Ovary (tissue), 9 donors: ENCODE results near the gene C3. TPM values are rescaled to one million over a fixed set of nuclear protein-coding genes. Genes with fewer than 3 reads are reported as not detected.

Experiments used
- DNase-seq, 5 donors: peaks; one replicate each; pipeline ENCODE4 v3.0.0-alpha.2; 2019 to 2020
- H3K27ac ChIP-seq, 2 donors: fragments of 200-600 bp; one replicate each; pipeline versions ENCODE4 v1.5.1 to v1.8.0; 2019 to 2022
- H3K27me3 ChIP-seq: fragments of 200-600 bp; one replicate; pipeline ENCODE4 v1.8.0; 2022
- H3K36me3 ChIP-seq: fragments of 200-600 bp; sonication (generic); one replicate; pipeline ENCODE4 v1.5.1; 2019
- H3K4me1 ChIP-seq: one replicate; pipeline ENCODE4 v1.8.1; 2013; ENCODE audit warnings: mild to moderate bottlenecking, moderate library complexity; ENCODE audit not compliant: insufficient read depth
- H3K4me3 ChIP-seq: fragments of 200-600 bp; sonication (generic); one replicate; pipeline ENCODE4 v1.5.1; 2017
- H3K9me3 ChIP-seq, 2 donors: fragments of 200-600 bp in 1 of 2; sonication (generic) in 1 of 2; one replicate each; pipeline versions ENCODE4 v1.5.1 to v1.8.1; 2013 to 2019; ENCODE audit warnings: mild to moderate bottlenecking in 1 of 2, moderate library complexity in 1 of 2
- CTCF ChIP-seq, 3 donors: fragments of 450-650 bp in 2 of 3; fragments of 200-600 bp in 1 of 3; IDR thresholded peaks; one replicate each; pipeline versions ENCODE4 v1.5.1 to v1.8.0; 2016 to 2022; ENCODE audit warnings: antibody characterized with exemption in 3 of 3, mild to moderate bottlenecking in 1 of 3
- EP300 ChIP-seq: sonication (generic); formaldehyde crosslinking; IDR thresholded peaks from one replicate; pipeline ENCODE4 v1.6.1; 2017; ENCODE audit warnings: antibody characterized with exemption
- POLR2A ChIP-seq: fragments of 450-650 bp; IDR thresholded peaks from one replicate; pipeline ENCODE4 v1.6.1; 2017; ENCODE audit warnings: antibody characterized with exemption, mild to moderate bottlenecking, moderate library complexity
- WGBS, 3 donors: extraction: QIAGEN DNeasy Blood & Tissue Kit in 1 of 3; methylation state at CpG; one replicate each; pipeline versions ENCODE4 v1.1.5 to v1.1.7; 2013 to 2017; 5-methylcytosine and 5-hydroxymethylcytosine counted together
- intact Hi-C, 4 donors: fragments of 100-400 bp; cut with DNase I; formaldehyde crosslinking; loops; one replicate each; pipeline versions ENCODE4 v1.11.0 to v1.15.1; 2022 to 2023
- polyA plus RNA-seq, 2 donors: library from polyadenylated mRNA; stranded (reverse); fragments of 200-250 nt in 1 of 2; fragments of 350-450 nt in 1 of 2; fragmentation: Illumina TruSeq in 1 of 2; extraction: RNeasy Lipid Tissue Mini Kit (QIAGEN cat#74804) in 1 of 2; gene quantifications; one replicate each; pipeline ENCODE4 v1.2.3, GENCODE V29; 2013 to 2014
- total RNA-seq, 7 donors: library from RNA; depleted of rRNA in 2 of 7; stranded (reverse); fragments of >200 nt in 2 of 7; fragmentation: NEBNext Ultra II Directional in 3 of 7; extraction: Animal tissue kit (Norgen Biotek cat#: 25700) in 3 of 7; gene quantifications; one replicate each; pipeline versions ENCODE4 v1.1.0 to v1.2.4, GENCODE V29; 2016 to 2023
- donor health status: DM: no; HTN: no; CAD: no; lungs with moderate emphysema.
- donor health status: DM: no; HTN: no; CAD: no.
- donor health status: Bipolar disorder and iron deficiency.
- donor health status: DM: yes; HTN: yes; CAD: no.
- donor health status: DM: no; HTN: no; CAD: no.
- donor health status: DM: yes; HTN: yes; CAD: no.

C3 gene
- total and polyA plus RNA-seq, 9 donors = 130 to 3,887 (median 1,173) TPM

- intact Hi-C loops = no loop called here
- TF ChIP-seq CTCF (IDR thresholded peaks at IDR 0.05) (no peak), POLR2A (no peak), EP300 (no peak)
- no peak for DNase-seq
- no peak overlapping the region for H3K27ac ChIP-seq
- H3K36me3 ChIP-seq = no peaks in the 10 kb centered on the region
- H3K4me1 ChIP-seq = no peaks in the 10 kb centered on the region
- WGBS, 3 donors = 66 to 82% (median 69%) methylated on average over 4 of the region's 4 CpGs
- H3K27me3 ChIP-seq = no peaks in the 10 kb centered on the region
- H3K4me3 ChIP-seq = no peak overlapping the region
- no peaks in the 10 kb centered on the region for H3K9me3 ChIP-seq
Measured at GRCh38 chr19:6671960-6672359, 48.5 kb downstream of the C3 start.

GRCh38 chr19:6668691-6669090 is 51.8 kb downstream of the C3 start:
- Histone ChIP-seq H3K27me3 (no peaks in the 10 kb centered on the region), H3K27ac (no peak overlapping the region), H3K4me3 (no peak overlapping the region), H3K4me1 (no peaks in the 10 kb centered on the region), H3K9me3 (no peaks in the 10 kb centered on the region), H3K36me3 (no peaks in the 10 kb centered on the region)
- TF ChIP-seq CTCF (IDR thresholded peaks at IDR 0.05) = no peak
- no peak for TF ChIP-seq EP300
- no peak for TF ChIP-seq POLR2A
- no peak for DNase-seq
- intact Hi-C loops = no loop called here
- WGBS, 3 donors = 74 to 84% (median 78%) methylated on average over 11 of the region's 11 CpGs

- no peak for DNase-seq
- intact Hi-C loops = no loop called here
- TF ChIP-seq POLR2A (no peak), EP300 (no peak), CTCF (IDR thresholded peaks at IDR 0.05) (no peak)
- Histone ChIP-seq H3K9me3 (no peaks in the 10 kb centered on the region), H3K36me3 (no peaks in the 10 kb centered on the region), H3K27ac (no peak overlapping the region), H3K4me3 (no peak overlapping the region), H3K4me1 (no peaks in the 10 kb centered on the region), H3K27me3 (no peaks in the 10 kb centered on the region)
- WGBS, 3 donors = 76 to 78% (median 77%) methylated on average over 14 of the region's 14 CpGs
Measured at GRCh38 chr19:6667114-6667627, 53.3 kb downstream of the C3 start.

GRCh38 chr19:6664916-6665315 is 55.5 kb downstream of the C3 start:
- TF ChIP-seq CTCF (IDR thresholded peaks at IDR 0.05) = no peak
- no peak for TF ChIP-seq POLR2A
- no peak for TF ChIP-seq EP300
- Histone ChIP-seq H3K9me3 (no peaks in the 10 kb centered on the region), H3K27ac (no peak overlapping the region), H3K27me3 (no peaks in the 10 kb centered on the region), H3K36me3 (no peaks in the 10 kb centered on the region), H3K4me1 (no peaks in the 10 kb centered on the region), H3K4me3 (no peak overlapping the region)
- 93 to 95% (median 95%) methylated on average over 17 of the region's 17 CpGs for WGBS, 3 donors
- intact Hi-C loops = no loop called here
- DNase-seq = no peak
